ENCODE data around the gene ADAMTS17.

DNA sequence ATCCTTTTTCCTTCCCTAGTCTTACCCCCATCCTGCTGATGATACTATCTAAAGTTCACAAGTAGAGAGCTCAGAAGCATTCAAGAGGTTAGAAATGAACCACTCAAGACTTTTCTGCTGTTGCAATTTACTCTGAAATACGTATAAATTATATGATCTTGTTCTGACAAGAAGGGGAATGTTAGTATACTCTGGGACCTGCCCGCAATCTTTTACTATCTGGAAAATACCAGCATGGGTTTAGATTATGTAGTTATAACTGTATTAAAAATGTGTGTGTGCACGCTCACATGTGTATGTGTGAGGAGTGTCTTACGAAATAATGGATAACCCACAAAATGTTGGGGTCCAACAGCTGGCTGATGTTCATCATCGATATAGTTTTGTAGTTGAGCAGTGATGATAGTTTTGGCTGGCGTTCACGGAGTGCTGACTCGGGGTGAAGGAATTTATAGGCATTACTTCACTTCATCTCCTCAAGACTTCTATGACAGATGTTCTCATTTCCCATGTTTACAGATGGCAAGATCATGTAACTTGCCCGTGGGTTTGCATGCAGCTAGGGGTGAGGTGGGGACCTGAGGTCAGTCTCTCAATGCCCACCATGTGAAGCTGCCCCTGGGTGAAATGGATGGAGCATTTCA is 311.1 kb downstream of the ADAMTS17 start:
- TF ChIP-seq YY1 (IDR thresholded peaks at IDR 0.05; ENCODE audit: insufficient read depth, insufficient read length) (no peak), ZNF274 (IDR thresholded peaks at IDR 0.05; ENCODE audit: low read depth, low read length) (no peak), SUZ12 (IDR thresholded peaks at IDR 0.05; ENCODE audit: extremely low read depth, insufficient read depth, insufficient read length) (no peak)
